ENCODE results near the gene NUDT21. TPM values are rescaled to one million over a fixed set of nuclear protein-coding genes. Genes with fewer than 3 reads are reported as not detected.
"Not testable (repeated sequence)": the region's sequence is repeated elsewhere in the genome, so short reads cannot be mapped to it uniquely, and the experiment has no call there.

NUDT21 gene
- total RNA-seq, 6 donors from 2014 or later, result 28.3 to 88.2 (median 51.7) TPM

DNA sequence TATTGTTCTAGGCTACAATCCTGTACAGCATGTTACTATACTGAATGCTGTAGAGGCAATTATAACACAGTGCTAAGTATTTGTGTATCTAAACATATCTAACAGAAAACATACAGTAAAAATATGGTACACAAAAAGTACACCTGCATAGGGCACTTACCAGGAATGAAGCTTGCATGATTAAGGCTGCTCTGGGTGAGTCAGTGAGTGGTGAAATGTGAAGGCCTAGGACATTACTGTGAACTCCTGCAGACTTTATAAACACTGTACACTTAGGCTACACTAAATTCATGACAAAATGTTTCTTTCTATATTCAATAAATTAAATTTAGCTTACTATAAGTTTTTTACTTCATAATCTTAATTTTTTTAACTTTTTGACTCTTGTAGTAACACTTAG, 62.9 kb downstream of the NUDT21 start:
- no peak for TF ChIP-seq POLR2A (IDR thresholded peaks at IDR 0.05)
- Histone ChIP-seq H3K4me3 (no peak overlapping the region), H3K36me3 (peaks cover 19 to 85% (median 59%) of the 10 kb centered on the region in 4 donors), H3K27ac (no peak overlapping the region), H3K27me3 (no peaks in the 10 kb centered on the region), H3K9me3 (no peaks in the 10 kb centered on the region), H3K4me1 (no peaks in the 10 kb centered on the region)
- ATAC-seq (ENCODE audit: low FRiP score in 2 of 2), result no peak
- DNase-seq, result no peak

DNA sequence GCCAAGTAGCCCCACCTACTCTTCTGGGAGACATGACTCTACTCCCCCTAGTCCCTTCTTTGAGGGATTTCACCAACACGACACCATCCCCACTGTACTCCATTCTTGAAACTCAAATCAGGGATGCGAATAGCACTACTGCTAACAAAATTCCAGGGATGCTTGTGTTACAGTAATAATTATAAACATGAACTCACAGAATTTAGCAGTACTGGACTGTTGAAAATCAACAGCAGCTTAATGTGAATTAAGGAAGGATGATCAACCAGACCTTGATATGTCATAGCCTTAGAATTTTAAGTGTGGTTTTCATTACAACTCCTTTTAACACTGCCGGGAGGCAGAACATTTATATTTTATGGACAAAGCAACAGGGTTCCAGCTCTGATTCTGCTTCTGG, 63.7 kb downstream of the NUDT21 start:
- DNase-seq (no peak), ATAC-seq (ENCODE audit: low FRiP score in 2 of 2) (no peak)
- Histone ChIP-seq H3K9me3 (no peaks in the 10 kb centered on the region), H3K36me3 (peaks cover 19 to 93% (median 62%) of the 10 kb centered on the region in 4 donors), H3K4me1 (no peaks in the 10 kb centered on the region), H3K27me3 (no peaks in the 10 kb centered on the region), H3K4me3 (no peak overlapping the region), H3K27ac (no peak overlapping the region)
- 86 to 100% methylated on average over 3 of the region's 3 CpGs for WGBS, 2 donors
- TF ChIP-seq POLR2AphosphoS5 (IDR thresholded peaks at IDR 0.05) (no peak), EP300 (IDR thresholded peaks at IDR 0.05) (no peak), POLR2A (IDR thresholded peaks at IDR 0.05) (no peak)
- TF ChIP-seq, protein P1, sequence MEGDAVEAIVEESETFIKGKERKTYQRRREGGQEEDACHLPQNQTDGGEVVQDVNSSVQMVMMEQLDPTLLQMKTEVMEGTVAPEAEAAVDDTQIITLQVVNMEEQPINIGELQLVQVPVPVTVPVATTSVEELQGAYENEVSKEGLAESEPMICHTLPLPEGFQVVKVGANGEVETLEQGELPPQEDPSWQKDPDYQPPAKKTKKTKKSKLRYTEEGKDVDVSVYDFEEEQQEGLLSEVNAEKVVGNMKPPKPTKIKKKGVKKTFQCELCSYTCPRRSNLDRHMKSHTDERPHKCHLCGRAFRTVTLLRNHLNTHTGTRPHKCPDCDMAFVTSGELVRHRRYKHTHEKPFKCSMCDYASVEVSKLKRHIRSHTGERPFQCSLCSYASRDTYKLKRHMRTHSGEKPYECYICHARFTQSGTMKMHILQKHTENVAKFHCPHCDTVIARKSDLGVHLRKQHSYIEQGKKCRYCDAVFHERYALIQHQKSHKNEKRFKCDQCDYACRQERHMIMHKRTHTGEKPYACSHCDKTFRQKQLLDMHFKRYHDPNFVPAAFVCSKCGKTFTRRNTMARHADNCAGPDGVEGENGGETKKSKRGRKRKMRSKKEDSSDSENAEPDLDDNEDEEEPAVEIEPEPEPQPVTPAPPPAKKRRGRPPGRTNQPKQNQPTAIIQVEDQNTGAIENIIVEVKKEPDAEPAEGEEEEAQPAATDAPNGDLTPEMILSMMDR (IDR thresholded peaks at IDR 0.05), result no peak

DNA sequence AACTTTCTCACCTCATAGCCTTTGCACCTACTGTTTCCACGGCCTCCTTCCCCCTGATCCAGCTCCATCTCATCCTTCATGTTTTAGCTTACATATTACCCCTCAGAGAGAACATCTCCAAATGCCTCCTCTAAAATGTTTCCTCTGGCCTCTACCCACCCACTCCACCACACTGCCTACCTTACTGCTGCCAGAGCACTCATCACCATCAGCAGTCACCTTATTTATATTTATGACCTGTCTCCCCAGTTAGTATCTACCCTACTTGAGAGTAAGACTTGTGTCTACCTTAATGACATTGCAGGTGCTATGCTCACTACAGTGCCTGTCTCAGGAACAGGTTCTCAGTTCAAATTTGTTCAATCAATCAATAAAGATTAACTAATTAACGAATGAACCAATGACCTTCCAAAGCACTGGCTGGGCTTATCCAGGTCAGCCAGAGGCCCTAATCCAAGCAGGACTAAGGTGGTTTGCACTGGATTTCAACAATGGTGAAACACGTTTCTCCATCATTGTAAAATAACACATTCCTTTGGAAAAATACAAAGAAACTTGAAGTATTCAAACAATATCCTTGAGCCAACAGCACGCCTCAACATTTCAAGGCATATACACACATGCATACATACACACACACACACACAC, 66.9 kb downstream of the NUDT21 start:
- no peaks in the 10 kb centered on the region for H3K27me3 ChIP-seq
- WGBS, 2 donors, result 92 to 98% methylated on average over 4 of the region's 4 CpGs
- H3K36me3 ChIP-seq, result peaks cover 20 to 95% (median 71%) of the 10 kb centered on the region in 4 donors

DNA sequence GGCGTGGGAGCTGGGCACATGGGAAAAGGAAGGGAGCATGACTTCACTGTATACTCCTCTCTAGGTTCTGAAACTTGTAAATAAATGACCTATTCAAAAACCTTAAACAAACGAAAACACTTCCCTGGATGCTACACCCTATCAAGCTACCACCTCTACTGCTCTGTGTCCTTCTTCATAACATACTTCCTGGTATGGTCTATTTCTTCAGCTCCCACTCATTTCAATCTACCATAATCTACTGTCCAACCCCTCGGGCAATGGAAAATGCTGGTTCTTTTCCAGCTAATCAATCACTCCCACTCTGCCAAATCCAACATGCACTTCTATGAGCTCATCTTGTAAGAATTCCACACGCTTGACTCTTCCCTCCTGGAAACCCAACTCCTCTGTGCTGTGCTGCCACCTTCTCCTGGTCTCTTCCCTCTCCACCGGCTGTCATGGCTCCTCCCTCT, 68.2 kb downstream of the NUDT21 start:
- DNase-seq (no peak), ATAC-seq (ENCODE audit: low FRiP score in 2 of 2) (no peak)
- no peak overlapping the region for H3K4me3 ChIP-seq
- peaks cover 4 to 16% (median 12%) of the 10 kb centered on the region in 4 donors for H3K9me3 ChIP-seq
- H3K4me1 ChIP-seq, result no peaks in the 10 kb centered on the region
- peaks cover 9 to 87% (median 60%) of the 10 kb centered on the region in 4 donors for H3K36me3 ChIP-seq
- WGBS, 2 donors, result 78 to 84% methylated on average over 5 of the region's 5 CpGs
- H3K27ac ChIP-seq, result no peak overlapping the region
- no peaks in the 10 kb centered on the region for H3K27me3 ChIP-seq
- TF ChIP-seq POLR2A (IDR thresholded peaks at IDR 0.05) (no peak), EP300 (IDR thresholded peaks at IDR 0.05) (no peak), POLR2AphosphoS5 (IDR thresholded peaks at IDR 0.05) (no peak)
- TF ChIP-seq, protein P1 (IDR thresholded peaks at IDR 0.05), result no peak

More for the DNA sequence above, 66.9 kb downstream of the NUDT21 start:
- H3K27ac ChIP-seq, result no peak overlapping the region
- no peak for ATAC-seq (ENCODE audit: low FRiP score in 2 of 2)
- peaks cover 4 to 16% (median 12%) of the 10 kb centered on the region in 4 donors for H3K9me3 ChIP-seq
- TF ChIP-seq, protein P1 (IDR thresholded peaks at IDR 0.05), result no peak
- TF ChIP-seq EP300 (IDR thresholded peaks at IDR 0.05) (no peak), POLR2A (IDR thresholded peaks at IDR 0.05) (no peak), POLR2AphosphoS5 (IDR thresholded peaks at IDR 0.05) (no peak)
- no peaks in the 10 kb centered on the region for H3K4me1 ChIP-seq
- DNase-seq, result no peak
- no peak overlapping the region for H3K4me3 ChIP-seq

DNA sequence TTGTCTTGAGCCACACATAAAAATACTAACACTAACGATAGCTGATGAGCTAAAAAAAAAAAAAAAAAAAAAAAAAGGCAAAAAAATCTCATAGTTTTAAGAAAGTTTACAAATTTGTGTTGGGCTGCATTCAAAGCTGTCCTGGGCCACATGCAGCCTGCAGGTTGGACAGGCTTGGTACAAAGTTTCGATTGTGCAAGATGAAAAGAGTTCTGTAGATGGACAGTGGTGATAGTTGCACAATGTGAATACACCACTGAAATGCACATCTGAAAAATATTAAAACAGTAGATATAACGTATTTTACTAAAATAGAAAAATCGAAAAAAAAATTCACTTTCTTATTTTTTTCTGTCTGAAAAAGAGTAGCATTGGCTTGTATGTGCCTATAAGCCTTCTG, 68.7 kb downstream of the NUDT21 start:
- no peaks in the 10 kb centered on the region for H3K4me1 ChIP-seq
- H3K27ac ChIP-seq, result no peak overlapping the region
- TF ChIP-seq POLR2A (IDR thresholded peaks at IDR 0.05), result no peak
- TF ChIP-seq POLR2AphosphoS5 (IDR thresholded peaks at IDR 0.05), result no peak
- TF ChIP-seq, protein P1 (IDR thresholded peaks at IDR 0.05), result no peak
- no peak for TF ChIP-seq EP300 (IDR thresholded peaks at IDR 0.05)
- no peaks in the 10 kb centered on the region for H3K27me3 ChIP-seq
- H3K36me3 ChIP-seq, result peaks cover 8 to 82% (median 56%) of the 10 kb centered on the region in 4 donors
- DNase-seq, result no peak
- peaks cover 4 to 16% (median 12%) of the 10 kb centered on the region in 4 donors for H3K9me3 ChIP-seq
- ATAC-seq (ENCODE audit: low FRiP score in 2 of 2), result no peak
- no peak overlapping the region for H3K4me3 ChIP-seq
- 95 to 97% methylated on average over 4 of the region's 4 CpGs for WGBS, 2 donors

DNA sequence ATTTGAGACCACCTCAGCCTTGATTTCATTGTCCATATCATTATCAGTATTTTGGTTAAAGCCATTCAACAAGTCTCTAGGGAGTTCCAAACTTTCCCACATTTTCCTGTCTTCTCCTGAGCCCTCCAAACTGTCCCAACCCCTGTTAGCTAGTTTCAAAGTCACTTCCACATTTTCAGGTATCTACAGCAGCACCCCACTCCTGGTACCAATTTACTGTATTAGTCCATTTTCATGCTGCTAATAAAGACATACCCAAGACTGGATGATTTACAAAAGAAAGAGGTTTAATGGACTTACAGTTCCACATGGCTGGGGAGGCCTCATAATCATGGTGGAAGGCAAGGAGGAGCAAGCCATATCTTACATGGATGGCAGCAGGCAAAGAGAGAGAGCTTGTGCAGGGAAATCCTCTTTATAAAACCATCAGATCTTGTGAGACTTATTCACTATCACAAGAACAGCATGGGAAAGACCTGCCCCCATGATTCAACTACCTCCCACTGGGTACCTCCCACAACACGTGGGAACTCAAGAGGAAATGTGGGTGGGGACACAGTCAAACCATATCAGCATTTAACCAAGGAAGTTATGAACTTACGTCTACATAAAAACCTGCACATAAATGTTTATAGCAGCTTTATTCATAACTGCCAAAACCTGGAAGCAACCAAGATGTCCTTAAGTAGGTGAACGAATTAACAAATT, 70.2 kb downstream of the NUDT21 start:
- H3K4me1 ChIP-seq; H3K4me3 ChIP-seq; ATAC-seq (ENCODE audit: low FRiP score in 2 of 2); H3K27me3 ChIP-seq; H3K27ac ChIP-seq; DNase-seq: not testable (repeated sequence)
- Histone ChIP-seq H3K36me3 (peaks cover 6 to 71% (median 49%) of the 10 kb centered on the region in 4 donors), H3K9me3 (peaks cover 4 to 16% (median 12%) of the 10 kb centered on the region in 4 donors)
- WGBS, 2 donors, result 91 to 95% methylated on average over 3 of the region's 3 CpGs

Measured in upper lobe of left lung (tissue), 6 donors.